Retinal pigment epithelial cell (primary cell): ENCODE data around the gene ISG20.

Experiments used
- DNase-seq: peaks from one replicate; pipeline ENCODE4 v3.0.0-alpha.2; 2010; ENCODE audit warnings: low read depth
- H3K4me3 ChIP-seq: 2 replicates; pipeline ENCODE4 v1.5.1; 2011; ENCODE audit warnings: mild to moderate bottlenecking, low read length, control low read depth, moderate library complexity
- TF ChIP-seq, protein P1 (sequence below): conservative IDR thresholded peaks from 2 replicates; pipeline ENCODE4 v1.5.1; 2011; ENCODE audit warnings: low read depth, low read length, control low read depth, inconsistent platforms

Gene ISG20

DNA sequence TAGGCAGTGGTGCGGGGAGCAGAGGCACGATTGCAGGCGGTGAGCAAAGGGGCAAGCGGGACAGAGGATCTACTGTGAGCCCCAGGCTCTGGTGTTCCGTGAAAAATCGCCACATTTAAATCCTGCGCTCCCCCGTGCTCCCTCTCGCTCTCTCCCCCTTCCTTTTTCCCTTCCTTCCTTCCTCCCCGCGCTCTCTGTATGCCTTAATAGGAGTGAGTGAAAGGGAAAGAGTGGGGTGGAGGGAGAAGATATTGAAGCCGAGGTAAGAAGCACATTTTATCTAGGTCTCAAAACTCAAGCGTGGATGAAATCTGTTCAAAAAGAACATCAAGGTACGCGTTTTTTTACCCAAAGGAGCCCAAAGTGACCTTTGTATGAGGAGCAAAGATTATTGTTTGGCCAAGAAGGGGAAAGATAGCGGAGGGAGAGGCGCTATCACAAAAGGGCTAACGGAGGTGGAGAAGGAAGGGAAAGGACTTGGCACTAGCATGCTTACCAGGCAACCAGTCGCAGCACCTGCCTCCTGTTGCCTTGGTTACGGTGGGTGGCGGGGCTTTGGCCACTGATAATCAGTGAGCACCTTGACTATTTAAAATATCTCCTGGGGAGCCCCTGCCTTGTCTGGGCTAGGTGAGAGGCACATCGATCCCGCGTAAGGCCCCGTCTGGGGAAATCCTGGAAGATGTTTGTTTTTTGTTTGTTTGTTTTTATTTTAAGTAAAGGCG lies 32.6 kb upstream of the ISG20 start:
- DNase-seq = no peak
- TF ChIP-seq, protein P1, sequence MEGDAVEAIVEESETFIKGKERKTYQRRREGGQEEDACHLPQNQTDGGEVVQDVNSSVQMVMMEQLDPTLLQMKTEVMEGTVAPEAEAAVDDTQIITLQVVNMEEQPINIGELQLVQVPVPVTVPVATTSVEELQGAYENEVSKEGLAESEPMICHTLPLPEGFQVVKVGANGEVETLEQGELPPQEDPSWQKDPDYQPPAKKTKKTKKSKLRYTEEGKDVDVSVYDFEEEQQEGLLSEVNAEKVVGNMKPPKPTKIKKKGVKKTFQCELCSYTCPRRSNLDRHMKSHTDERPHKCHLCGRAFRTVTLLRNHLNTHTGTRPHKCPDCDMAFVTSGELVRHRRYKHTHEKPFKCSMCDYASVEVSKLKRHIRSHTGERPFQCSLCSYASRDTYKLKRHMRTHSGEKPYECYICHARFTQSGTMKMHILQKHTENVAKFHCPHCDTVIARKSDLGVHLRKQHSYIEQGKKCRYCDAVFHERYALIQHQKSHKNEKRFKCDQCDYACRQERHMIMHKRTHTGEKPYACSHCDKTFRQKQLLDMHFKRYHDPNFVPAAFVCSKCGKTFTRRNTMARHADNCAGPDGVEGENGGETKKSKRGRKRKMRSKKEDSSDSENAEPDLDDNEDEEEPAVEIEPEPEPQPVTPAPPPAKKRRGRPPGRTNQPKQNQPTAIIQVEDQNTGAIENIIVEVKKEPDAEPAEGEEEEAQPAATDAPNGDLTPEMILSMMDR = no peak
- no peak overlapping the region for H3K4me3 ChIP-seq

DNA sequence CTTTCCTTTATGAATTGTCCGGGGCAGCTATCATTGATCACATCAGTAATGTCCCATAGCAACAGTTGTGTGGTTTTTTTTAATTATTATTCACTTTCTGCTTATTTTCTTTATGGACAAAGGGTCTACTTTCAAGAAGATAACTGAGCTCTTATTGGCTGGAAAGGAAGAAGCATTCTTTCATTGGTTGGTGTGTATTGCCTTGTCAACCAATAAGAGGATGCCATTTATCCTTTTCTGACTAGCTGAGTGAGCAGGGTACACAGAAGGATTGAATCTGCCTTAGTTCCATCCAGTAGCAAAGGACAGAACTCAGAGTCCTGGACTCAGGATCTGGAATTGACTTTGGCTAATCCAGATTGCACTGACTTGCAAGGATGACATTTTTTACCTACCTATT lies 30.9 kb upstream of the ISG20 start:
- no peak for DNase-seq
- H3K4me3 ChIP-seq = no peak overlapping the region
- TF ChIP-seq, protein P1 = no peak

DNA sequence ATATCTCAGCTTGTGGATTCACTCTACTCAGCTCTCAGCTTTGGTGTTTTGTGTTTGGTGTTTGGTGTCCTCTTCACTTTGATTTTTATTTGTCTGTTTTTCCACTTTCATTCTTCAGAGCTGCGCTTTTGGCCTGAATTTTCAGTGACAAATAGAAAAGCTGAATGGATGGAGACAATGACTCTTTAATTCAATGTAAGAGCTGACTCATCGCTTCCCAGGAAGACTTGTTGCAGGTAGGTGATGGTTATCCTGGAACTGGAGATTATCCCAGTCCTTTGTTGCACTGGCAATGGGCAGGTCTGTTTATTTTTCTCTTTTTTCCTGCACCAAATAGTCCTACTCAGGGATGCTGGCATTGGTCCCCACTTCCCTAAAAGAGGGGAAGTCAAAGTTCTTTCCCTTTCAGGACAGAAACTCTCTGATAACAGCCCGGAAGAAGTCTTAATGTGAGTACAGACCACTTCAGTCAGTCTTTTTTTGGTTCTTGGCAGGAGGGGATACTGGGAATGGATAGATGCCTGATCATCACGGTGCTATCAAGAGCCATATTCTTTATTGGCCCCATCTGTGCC lies 30.1 kb upstream of the ISG20 start:
- TF ChIP-seq, protein P1 = no peak
- H3K4me3 ChIP-seq = no peak overlapping the region
- no peak for DNase-seq

DNA sequence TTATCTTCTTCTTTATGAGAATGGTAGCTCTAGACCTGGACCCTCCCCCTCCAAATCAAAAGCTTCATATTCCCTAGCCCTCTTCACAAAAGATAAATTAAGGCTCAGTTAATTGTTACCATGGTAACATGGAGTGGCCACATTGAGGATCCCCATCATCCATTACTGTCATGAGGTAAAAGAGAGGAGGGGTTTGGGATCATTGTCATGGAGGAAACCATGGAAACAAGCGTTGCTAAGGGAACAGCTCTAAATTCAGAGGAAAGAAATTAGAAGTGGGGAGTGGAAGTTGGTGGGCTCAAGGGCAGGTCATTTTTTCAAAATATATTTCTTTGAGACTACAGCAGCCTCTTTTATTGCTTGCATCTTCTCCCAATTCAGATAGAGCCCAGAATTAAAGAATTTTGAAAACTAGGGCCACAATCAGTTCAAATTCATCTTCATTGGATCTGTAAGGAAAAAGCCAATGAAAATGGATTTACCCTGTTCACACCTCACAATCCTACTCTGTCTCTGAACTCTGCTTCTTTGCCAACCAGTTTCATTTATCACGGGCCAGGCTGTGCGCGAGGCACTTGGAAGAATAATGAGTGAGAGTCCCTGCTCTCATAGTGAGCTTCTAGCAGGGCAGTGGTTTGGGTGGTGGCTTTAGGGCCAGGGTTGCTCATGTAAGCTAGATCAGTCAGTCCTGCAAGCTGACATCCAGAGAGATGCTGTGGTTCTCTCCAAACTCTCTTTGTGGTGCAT lies 29.3 kb upstream of the ISG20 start:
- TF ChIP-seq, protein P1 = no peak
- no peak for DNase-seq
- H3K4me3 ChIP-seq = no peak overlapping the region

DNA sequence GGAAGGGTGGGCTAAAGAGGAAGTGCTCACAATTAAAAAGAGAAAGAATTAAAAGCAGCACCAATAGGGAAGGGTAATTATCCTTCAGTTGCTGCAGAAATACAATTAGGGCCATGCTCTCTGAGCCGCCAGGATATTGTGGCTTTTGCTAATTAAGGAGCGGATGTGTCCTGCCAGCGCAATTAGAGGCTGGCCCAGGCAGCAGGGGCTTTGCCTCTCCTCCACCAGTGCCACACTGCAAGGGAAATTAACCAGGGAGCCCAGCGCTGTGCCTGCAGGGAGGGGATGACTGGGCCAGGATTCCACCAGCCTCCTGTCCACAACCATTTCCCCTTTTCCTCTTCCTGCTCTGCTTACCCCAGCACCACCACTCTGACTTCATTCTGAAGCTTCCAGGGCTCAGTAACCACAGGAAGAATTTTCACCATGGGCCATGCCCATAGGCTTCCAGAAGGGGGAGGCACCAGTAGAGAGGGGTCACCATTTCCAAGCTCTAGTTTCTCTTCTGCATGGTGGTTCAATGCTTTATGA lies 28.1 kb upstream of the ISG20 start:
- TF ChIP-seq, protein P1 = peak; percentile 24
- H3K4me3 ChIP-seq = no peak overlapping the region
- no peak for DNase-seq

DNA sequence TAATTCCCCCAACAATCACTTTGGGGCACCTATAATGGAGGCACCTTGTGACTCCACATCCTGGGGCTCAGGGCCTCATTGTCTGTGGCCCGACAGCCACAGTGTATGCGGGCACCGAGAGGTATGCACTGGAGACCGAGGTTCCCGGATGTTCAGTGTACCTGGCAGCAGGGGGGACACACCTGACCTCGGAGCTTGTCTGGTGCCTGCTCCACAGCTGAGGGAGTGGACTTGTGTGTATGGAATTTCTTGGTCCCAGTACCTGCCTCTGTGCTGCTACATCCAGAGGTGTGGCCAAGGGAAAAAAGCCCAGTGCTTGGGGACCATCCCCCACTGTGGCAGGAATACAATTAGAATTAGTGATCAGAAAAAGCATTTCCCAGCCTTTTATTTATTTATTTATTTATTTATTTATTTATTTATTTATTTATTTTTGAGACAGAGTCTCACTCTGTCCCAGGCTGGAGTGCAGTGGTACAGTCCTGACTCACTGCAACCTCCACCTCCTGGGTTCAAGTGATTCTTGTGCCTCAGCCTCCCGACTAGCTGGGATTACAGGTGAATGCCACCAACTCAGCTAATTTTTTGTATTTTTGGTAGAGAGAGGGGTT lies 26.5 kb upstream of the ISG20 start:
- DNase-seq = no peak
- H3K4me3 ChIP-seq = no peak overlapping the region
- TF ChIP-seq, protein P1 = no peak
